Vagina (tissue), 2 donors: ENCODE measurements around the gene ZBTB16.

ENCODE experiments used
- POLR2A ChIP-seq, 2 donors: fragments of 450-650 bp; IDR thresholded peaks; one replicate each; pipeline ENCODE4 v1.6.1; 2017; ENCODE audit warnings: antibody characterized with exemption in 2 of 2, mild to moderate bottlenecking in 2 of 2, moderate library complexity in 2 of 2
- TF ChIP-seq, protein P1 (sequence below), 3 experiments: fragments of 450-650 bp in 2 of 3; fragments of 200-600 bp in 1 of 3; sonication (generic) in 1 of 3; IDR thresholded peaks; one replicate each; pipeline ENCODE4 v1.5.1; 2017 to 2019; ENCODE audit warnings: antibody characterized with exemption in 3 of 3, mild to moderate bottlenecking in 2 of 3, moderate library complexity in 2 of 3

DNA sequence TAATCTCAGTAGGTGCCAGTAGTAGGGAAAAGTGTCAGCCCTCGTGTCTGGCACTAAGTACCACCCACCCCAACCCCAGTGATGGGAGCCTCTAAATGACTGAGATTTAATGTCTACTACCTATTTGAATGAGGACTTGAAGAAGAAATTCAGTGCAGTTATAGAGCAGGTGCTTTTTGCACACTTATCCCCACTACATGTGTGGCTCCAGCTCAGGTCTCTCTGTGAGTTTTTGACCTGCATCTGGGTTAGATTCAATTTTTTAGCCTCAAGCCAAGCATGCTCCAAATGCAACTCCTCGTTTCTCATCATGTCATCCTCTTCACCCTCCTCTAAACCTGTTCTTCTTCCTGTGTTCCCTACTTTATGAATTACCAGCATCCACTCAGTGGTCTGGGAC lies 211.8 kb downstream of the ZBTB16 start:
- TF ChIP-seq, protein P1, sequence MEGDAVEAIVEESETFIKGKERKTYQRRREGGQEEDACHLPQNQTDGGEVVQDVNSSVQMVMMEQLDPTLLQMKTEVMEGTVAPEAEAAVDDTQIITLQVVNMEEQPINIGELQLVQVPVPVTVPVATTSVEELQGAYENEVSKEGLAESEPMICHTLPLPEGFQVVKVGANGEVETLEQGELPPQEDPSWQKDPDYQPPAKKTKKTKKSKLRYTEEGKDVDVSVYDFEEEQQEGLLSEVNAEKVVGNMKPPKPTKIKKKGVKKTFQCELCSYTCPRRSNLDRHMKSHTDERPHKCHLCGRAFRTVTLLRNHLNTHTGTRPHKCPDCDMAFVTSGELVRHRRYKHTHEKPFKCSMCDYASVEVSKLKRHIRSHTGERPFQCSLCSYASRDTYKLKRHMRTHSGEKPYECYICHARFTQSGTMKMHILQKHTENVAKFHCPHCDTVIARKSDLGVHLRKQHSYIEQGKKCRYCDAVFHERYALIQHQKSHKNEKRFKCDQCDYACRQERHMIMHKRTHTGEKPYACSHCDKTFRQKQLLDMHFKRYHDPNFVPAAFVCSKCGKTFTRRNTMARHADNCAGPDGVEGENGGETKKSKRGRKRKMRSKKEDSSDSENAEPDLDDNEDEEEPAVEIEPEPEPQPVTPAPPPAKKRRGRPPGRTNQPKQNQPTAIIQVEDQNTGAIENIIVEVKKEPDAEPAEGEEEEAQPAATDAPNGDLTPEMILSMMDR (IDR thresholded peaks at IDR 0.05), result no peak
- TF ChIP-seq POLR2A (IDR thresholded peaks at IDR 0.05), result no peak
